ENCODE data around the gene F10. TPM values are rescaled to one million over a fixed set of nuclear protein-coding genes. Genes with fewer than 3 reads are reported as not detected.

The F10 gene
- total and polyA plus RNA-seq, 2 experiments from 2014 or later = 0.76 to 1.6 TPM

DNA sequence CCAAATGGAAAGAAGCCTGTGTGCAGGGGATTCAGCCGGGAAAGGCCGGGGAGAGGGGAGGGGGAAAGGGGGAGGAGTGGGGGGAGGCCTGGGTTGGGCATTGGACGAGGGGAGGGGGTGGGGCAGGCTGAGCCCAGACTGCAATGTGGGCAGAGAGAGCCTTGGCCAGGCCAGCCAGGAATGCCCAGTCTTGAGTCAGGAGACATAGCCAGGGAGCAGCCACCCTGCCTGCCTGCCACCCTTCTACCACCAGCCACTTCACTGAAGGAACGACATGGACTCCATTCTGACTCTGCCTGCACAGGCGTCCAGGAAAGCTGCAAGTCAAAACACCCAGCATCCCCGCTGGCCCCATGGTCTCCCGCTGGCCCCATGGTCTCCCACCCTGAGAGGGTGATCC, 36.3 kb downstream of the F10 start:
- Histone ChIP-seq H2AFZ (peak overlapping the region; percentile 83; the same call in 1 of the 2 replicates), H3K79me2 (replicated peaks; ENCODE audit: insufficient read depth) (no peaks in the 10 kb centered on the region), H3K4me3 (no peak overlapping the region), H3K36me3 (ENCODE audit: insufficient read depth) (no peaks in the 10 kb centered on the region), H3K4me1 (ENCODE audit: insufficient read depth) (peaks cover 12% of the 10 kb centered on the region; the same call in 1 of the 2 replicates), H3K4me2 (no peak overlapping the region), H3F3A (replicated peaks; ENCODE audit: low read depth) (0 out of 2 replicates have a peak, but pooled peaks cover 4% of the 10 kb centered on the region), H4K20me1 (replicated peaks; ENCODE audit: insufficient read depth) (no peaks in the 10 kb centered on the region), H3K27ac (ENCODE audit: low read depth) (no peak overlapping the region), H3K9me2 (ENCODE audit: insufficient read depth) (no peaks in the 10 kb centered on the region), H3K27me3 (ENCODE audit: insufficient read depth) (no peaks in the 10 kb centered on the region)
- Mint-ChIP-seq H3K9me3 (peaks cover 3% of the 10 kb centered on the region; the same call in 1 of the 3 replicates), H3K36me3 (ENCODE audit: low read depth) (no peaks in the 10 kb centered on the region; the same call in 2 of the 3 replicates), H3K27ac (no peak overlapping the region), H3K4me3 (no peak overlapping the region), H3K27me3 (ENCODE audit: insufficient read depth, low read depth, poor library complexity) (peaks cover 10% of the 10 kb centered on the region), H3K4me1 (peaks cover 41% of the 10 kb centered on the region)
- TF ChIP-seq STAT1 (IDR thresholded peaks at IDR 0.05; ENCODE audit: unreplicated experiment) = no peak
- TF ChIP-seq, protein P1, sequence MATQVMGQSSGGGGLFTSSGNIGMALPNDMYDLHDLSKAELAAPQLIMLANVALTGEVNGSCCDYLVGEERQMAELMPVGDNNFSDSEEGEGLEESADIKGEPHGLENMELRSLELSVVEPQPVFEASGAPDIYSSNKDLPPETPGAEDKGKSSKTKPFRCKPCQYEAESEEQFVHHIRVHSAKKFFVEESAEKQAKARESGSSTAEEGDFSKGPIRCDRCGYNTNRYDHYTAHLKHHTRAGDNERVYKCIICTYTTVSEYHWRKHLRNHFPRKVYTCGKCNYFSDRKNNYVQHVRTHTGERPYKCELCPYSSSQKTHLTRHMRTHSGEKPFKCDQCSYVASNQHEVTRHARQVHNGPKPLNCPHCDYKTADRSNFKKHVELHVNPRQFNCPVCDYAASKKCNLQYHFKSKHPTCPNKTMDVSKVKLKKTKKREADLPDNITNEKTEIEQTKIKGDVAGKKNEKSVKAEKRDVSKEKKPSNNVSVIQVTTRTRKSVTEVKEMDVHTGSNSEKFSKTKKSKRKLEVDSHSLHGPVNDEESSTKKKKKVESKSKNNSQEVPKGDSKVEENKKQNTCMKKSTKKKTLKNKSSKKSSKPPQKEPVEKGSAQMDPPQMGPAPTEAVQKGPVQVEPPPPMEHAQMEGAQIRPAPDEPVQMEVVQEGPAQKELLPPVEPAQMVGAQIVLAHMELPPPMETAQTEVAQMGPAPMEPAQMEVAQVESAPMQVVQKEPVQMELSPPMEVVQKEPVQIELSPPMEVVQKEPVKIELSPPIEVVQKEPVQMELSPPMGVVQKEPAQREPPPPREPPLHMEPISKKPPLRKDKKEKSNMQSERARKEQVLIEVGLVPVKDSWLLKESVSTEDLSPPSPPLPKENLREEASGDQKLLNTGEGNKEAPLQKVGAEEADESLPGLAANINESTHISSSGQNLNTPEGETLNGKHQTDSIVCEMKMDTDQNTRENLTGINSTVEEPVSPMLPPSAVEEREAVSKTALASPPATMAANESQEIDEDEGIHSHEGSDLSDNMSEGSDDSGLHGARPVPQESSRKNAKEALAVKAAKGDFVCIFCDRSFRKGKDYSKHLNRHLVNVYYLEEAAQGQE (IDR thresholded peaks at IDR 0.05; ENCODE audit: unreplicated experiment) = no peak
- no peak for TF ChIP-seq ZNF331 (CRISPR knock-in tag; IDR thresholded peaks at IDR 0.05; ENCODE audit: low read depth)
- no peak for TF ChIP-seq CREB1 (CRISPR knock-in tag; IDR thresholded peaks at IDR 0.05; ENCODE audit: low read depth)
- no peak for TF ChIP-seq JUNB (IDR thresholded peaks at IDR 0.05; ENCODE audit: unreplicated experiment)
- no peak for TF ChIP-seq POLR2AphosphoS5 (IDR thresholded peaks at IDR 0.05; ENCODE audit: low read depth)
- no peak for TF ChIP-seq EZH2 (IDR thresholded peaks at IDR 0.05; ENCODE audit: low read depth, unreplicated experiment)
- no peak for TF ChIP-seq ZNF114 (CRISPR knock-in tag; IDR thresholded peaks at IDR 0.05)
- TF ChIP-seq, protein P2, sequence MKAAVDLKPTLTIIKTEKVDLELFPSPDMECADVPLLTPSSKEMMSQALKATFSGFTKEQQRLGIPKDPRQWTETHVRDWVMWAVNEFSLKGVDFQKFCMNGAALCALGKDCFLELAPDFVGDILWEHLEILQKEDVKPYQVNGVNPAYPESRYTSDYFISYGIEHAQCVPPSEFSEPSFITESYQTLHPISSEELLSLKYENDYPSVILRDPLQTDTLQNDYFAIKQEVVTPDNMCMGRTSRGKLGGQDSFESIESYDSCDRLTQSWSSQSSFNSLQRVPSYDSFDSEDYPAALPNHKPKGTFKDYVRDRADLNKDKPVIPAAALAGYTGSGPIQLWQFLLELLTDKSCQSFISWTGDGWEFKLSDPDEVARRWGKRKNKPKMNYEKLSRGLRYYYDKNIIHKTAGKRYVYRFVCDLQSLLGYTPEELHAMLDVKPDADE (IDR thresholded peaks at IDR 0.05) = no peak
- DNase-seq (ENCODE audit: low spot score) (peak; percentile 26), ATAC-seq (peak; percentile 28)

DNA sequence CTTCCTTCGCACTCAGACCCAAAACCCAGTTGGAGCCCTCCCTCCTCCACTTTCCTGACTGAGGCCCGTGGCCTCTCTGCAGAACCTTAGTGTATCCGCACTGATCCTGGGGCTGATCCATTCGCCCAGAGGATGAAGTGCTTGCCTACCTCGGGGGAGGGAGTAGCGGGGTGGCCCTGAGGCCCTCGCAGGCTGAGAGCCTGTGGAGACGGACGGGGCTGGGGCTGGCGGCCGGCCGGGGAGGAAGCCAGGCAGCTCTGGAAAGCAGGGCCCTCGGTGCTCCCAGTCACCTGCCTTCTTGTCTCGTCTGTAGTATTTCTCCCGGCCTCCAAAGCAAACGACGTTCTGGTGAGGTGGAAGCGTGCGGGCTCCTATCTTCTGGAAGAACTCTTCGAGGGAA, 37.1 kb downstream of the F10 start:
- no peak for TF ChIP-seq JUNB (IDR thresholded peaks at IDR 0.05; ENCODE audit: unreplicated experiment)
- TF ChIP-seq POLR2AphosphoS5 (IDR thresholded peaks at IDR 0.05; ENCODE audit: low read depth) = no peak
- TF ChIP-seq ZNF114 (CRISPR knock-in tag; IDR thresholded peaks at IDR 0.05) = no peak
- TF ChIP-seq, protein P3, sequence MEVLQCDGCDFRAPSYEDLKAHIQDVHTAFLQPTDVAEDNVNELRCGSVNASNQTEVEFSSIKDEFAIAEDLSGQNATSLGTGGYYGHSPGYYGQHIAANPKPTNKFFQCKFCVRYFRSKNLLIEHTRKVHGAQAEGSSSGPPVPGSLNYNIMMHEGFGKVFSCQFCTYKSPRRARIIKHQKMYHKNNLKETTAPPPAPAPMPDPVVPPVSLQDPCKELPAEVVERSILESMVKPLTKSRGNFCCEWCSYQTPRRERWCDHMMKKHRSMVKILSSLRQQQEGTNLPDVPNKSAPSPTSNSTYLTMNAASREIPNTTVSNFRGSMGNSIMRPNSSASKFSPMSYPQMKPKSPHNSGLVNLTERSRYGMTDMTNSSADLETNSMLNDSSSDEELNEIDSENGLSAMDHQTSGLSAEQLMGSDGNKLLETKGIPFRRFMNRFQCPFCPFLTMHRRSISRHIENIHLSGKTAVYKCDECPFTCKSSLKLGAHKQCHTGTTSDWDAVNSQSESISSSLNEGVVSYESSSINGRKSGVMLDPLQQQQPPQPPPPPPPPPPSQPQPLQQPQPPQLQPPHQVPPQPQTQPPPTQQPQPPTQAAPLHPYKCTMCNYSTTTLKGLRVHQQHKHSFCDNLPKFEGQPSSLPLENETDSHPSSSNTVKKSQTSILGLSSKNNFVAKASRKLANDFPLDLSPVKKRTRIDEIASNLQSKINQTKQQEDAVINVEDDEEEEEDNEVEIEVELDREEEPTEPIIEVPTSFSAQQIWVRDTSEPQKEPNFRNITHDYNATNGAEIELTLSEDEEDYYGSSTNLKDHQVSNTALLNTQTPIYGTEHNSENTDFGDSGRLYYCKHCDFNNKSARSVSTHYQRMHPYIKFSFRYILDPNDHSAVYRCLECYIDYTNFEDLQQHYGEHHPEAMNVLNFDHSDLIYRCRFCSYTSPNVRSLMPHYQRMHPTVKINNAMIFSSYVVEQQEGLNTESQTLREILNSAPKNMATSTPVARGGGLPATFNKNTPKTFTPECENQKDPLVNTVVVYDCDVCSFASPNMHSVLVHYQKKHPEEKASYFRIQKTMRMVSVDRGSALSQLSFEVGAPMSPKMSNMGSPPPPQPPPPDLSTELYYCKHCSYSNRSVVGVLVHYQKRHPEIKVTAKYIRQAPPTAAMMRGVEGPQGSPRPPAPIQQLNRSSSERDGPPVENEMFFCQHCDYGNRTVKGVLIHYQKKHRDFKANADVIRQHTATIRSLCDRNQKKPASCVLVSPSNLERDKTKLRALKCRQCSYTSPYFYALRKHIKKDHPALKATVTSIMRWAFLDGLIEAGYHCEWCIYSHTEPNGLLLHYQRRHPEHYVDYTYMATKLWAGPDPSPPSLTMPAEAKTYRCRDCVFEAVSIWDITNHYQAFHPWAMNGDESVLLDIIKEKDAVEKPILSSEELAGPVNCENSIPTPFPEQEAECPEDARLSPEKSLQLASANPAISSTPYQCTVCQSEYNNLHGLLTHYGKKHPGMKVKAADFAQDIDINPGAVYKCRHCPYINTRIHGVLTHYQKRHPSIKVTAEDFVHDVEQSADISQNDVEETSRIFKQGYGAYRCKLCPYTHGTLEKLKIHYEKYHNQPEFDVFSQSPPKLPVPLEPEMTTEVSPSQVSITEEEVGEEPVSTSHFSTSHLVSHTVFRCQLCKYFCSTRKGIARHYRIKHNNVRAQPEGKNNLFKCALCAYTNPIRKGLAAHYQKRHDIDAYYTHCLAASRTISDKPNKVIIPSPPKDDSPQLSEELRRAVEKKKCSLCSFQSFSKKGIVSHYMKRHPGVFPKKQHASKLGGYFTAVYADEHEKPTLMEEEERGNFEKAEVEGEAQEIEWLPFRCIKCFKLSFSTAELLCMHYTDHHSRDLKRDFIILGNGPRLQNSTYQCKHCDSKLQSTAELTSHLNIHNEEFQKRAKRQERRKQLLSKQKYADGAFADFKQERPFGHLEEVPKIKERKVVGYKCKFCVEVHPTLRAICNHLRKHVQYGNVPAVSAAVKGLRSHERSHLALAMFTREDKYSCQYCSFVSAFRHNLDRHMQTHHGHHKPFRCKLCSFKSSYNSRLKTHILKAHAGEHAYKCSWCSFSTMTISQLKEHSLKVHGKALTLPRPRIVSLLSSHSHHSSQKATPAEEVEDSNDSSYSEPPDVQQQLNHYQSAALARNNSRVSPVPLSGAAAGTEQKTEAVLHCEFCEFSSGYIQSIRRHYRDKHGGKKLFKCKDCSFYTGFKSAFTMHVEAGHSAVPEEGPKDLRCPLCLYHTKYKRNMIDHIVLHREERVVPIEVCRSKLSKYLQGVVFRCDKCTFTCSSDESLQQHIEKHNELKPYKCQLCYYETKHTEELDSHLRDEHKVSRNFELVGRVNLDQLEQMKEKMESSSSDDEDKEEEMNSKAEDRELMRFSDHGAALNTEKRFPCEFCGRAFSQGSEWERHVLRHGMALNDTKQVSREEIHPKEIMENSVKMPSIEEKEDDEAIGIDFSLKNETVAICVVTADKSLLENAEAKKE (CRISPR knock-in tag; IDR thresholded peaks at IDR 0.05) = no peak
- ATAC-seq = peak; percentile 56
- Mint-ChIP-seq H3K27ac (no peak overlapping the region), H3K36me3 (ENCODE audit: low read depth) (no peaks in the 10 kb centered on the region; the same call in 2 of the 3 replicates), H3K27me3 (ENCODE audit: insufficient read depth, low read depth, poor library complexity) (peaks cover 10% of the 10 kb centered on the region), H3K4me3 (no peak overlapping the region; the same call in 2 of the 3 replicates), H3K9me3 (peaks cover 3% of the 10 kb centered on the region; the same call in 1 of the 3 replicates), H3K4me1 (peaks cover 39% of the 10 kb centered on the region)
- Histone ChIP-seq H4K20me1 (replicated peaks; ENCODE audit: insufficient read depth) (no peaks in the 10 kb centered on the region), H3K9me2 (ENCODE audit: insufficient read depth) (no peaks in the 10 kb centered on the region), H3K4me2 (no peak overlapping the region), H2AFZ (peak overlapping the region; percentile 81), H3K79me2 (replicated peaks; ENCODE audit: insufficient read depth) (no peaks in the 10 kb centered on the region), H3K27me3 (ENCODE audit: insufficient read depth) (no peaks in the 10 kb centered on the region), H3K4me1 (ENCODE audit: insufficient read depth) (peaks cover 12% of the 10 kb centered on the region; the same call in 1 of the 2 replicates), H3F3A (replicated peaks; ENCODE audit: low read depth) (0 out of 2 replicates have a peak, but pooled peaks cover under 1% of the 10 kb centered on the region), H3K27ac (ENCODE audit: low read depth) (no peak overlapping the region), H3K4me3 (no peak overlapping the region), H3K36me3 (ENCODE audit: insufficient read depth) (no peaks in the 10 kb centered on the region)
- DNase-seq (ENCODE audit: low spot score) = no peak

All from GM23338 (cell line).